Breast epithelium (tissue), 3 donors: ENCODE measurements around the gene RASEF.

ENCODE experiments used
- POLR2A ChIP-seq: fragments of 450-650 bp; IDR thresholded peaks from one replicate; pipeline ENCODE4 v1.6.1; 2016; ENCODE audit warnings: antibody characterized with exemption, mild to moderate bottlenecking, moderate library complexity
- TF ChIP-seq, protein P1 (sequence below), 3 donors: fragments of 450-650 bp; IDR thresholded peaks; one replicate each; pipeline ENCODE4 v1.5.1; 2016 to 2017; ENCODE audit warnings: antibody characterized with exemption in 3 of 3, mild to moderate bottlenecking in 3 of 3, moderate library complexity in 3 of 3

DNA sequence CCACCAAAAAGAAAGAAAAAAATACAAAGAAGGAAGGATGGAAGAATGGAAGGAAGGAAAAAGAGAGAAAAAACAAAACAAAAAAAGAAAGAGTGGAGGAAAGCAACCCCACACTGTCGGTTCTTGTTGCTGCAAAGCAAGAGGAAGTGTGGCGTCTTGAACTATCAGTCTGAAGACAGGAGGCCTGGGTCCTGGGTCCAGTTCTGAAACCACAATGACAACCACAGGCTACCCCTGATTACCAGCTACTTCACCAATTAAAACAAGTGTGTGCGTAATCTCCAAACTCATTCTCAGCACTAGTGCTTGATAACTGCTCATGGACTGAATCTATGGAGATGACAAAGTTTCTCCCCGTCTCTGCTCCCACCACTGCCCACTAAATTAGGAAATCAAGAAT, 93.7 kb downstream of the RASEF start:
- TF ChIP-seq POLR2A: no peak
- TF ChIP-seq, protein P1, sequence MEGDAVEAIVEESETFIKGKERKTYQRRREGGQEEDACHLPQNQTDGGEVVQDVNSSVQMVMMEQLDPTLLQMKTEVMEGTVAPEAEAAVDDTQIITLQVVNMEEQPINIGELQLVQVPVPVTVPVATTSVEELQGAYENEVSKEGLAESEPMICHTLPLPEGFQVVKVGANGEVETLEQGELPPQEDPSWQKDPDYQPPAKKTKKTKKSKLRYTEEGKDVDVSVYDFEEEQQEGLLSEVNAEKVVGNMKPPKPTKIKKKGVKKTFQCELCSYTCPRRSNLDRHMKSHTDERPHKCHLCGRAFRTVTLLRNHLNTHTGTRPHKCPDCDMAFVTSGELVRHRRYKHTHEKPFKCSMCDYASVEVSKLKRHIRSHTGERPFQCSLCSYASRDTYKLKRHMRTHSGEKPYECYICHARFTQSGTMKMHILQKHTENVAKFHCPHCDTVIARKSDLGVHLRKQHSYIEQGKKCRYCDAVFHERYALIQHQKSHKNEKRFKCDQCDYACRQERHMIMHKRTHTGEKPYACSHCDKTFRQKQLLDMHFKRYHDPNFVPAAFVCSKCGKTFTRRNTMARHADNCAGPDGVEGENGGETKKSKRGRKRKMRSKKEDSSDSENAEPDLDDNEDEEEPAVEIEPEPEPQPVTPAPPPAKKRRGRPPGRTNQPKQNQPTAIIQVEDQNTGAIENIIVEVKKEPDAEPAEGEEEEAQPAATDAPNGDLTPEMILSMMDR (IDR thresholded peaks at IDR 0.05): no peak
